ENCODE data around the gene CA5A.
"Not testable (repeated sequence)": the region's sequence is repeated elsewhere in the genome, so short reads cannot be mapped to it uniquely, and the experiment has no call there.

The CA5A gene

DNA sequence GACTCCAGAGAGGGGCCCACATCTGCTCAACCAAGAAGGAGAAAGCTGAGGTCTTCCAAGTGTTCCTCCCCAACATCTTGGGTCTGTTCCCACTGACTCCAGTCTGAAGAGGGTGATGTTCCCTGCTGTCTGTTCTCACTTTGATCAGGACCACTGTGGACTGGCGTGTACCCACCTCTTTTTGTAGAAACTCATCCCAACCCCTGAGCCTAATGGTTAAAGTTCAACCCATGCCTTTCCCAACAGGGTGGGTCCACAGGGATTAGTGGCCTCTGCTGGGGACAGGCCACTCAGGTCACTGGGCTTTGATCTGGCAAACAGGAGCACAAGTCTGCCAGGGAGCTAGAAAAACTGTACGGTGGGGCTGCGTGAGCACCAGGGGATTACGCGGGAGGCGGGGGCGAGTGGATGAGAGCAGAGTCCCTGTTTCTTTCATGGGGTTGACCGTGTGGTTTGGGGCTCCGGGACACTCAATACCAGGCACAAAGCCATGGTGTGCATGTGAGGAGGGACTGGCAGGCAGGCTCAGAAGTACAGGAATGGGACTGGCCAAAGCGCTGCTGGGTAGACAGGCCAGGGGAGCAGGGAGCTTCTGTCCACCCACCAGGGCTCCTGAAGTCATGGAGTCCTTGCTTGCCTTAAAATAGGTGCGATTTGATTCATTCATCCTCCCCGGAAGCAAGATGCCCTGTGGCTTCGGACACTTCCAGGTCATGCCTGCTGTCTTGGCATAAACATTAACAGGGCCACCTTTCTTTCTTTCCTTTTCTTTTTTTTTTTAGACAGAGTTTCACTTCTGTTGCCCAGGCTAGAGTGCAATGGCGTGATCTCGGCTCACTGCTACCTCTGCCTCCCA is at the start of gene CA5A:
Gene CA5A, minus strand, starts transcription at position 155 of the 856 bp plus-strand sequence. Its CDS starts 79 bp downstream, at position 76.
- no peak for DNase-seq

- not testable (repeated sequence) for DNase-seq
These were observed 49.2 kb upstream of the CA5A start for GRCh38 chr16:87985493-87985892.

DNA sequence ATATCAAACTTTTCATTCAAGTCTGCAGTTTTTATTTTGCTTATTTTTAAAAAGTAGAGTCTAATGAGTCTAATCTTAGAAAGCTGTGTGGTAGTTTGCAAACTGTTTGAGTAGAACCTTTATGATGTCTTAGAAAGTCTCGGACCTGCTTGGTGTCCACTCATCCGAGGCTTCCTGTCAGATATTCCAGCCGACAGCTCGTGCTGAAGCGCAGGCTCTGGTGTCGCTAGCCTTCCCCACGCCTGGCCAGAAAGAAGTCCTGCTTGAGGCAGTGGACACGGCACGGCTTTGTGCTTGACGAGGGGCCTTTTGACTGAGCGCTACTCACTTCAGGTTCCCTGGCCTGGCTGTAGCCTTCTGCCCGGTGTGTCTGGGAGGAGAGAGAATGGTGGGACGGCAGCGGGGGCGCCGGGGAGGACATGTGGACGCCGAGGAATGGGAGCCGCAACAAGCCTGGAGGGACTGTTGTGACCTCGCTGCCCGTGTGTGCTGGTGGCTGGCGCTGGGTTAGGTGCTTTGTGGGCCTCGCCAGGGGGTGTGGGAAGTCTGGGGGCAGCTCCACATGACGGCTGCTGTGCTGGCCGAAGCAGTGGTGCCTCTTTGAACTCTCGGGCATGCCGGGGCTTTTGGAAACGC is 48.4 kb upstream of the CA5A start:
- DNase-seq = no peak

- DNase-seq = not testable (repeated sequence)
These were observed 47.9 kb upstream of the CA5A start for GRCh38 chr16:87984180-87984579.

DNA sequence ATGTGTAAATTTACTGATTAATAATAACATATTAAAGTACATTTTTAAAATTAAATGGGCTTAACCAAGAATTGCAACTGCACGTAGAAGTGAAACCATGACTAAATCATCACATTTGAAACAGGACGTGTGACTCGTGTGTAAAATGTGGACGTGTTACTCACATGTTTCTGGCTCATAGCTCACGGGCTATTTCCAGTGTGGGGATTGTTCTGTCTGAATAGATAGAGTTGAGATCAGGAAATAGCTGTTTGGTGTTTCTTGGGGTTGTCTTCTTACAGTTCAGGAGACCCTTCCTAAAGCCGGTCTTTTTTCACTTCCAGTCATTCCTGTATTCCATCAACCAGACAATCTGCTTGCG is 47.4 kb upstream of the CA5A start:
- DNase-seq = not testable (repeated sequence)

GRCh38 chr16:87983072-87983736 is 46.9 kb upstream of the CA5A start:
- DNase-seq = not testable (repeated sequence)

GRCh38 chr16:87982581-87983041 is 46.3 kb upstream of the CA5A start:
- no peak for DNase-seq

- DNase-seq = not testable (repeated sequence)
These were observed 45.0 kb upstream of the CA5A start for GRCh38 chr16:87981376-87981775.

GRCh38 chr16:87979911-87980630 is 43.7 kb upstream of the CA5A start:
- DNase-seq = not testable (repeated sequence)

- no peak for DNase-seq
These were observed 43.0 kb upstream of the CA5A start for GRCh38 chr16:87979352-87979751.

DNA sequence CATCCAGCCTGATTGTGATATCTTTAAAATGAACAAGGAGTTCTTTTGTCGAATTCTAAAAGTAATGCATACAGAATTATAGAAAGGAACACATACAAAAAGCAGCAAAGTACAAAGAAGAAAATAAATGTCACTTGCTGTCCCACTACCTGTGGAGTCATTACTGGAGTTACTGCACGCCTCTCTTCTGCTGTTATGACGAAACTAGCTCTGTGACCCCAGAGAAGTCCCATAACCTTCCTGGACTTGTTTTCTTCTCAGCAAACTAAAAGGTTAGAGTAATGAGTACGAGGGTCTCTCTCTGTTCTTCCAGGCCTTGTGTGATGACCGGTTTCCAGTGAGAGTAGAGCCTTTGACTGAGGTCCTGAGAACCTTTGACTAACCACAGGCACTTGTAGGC is 41.8 kb upstream of the CA5A start:
- DNase-seq = no peak

GRCh38 chr16:87976665-87977064 is 40.3 kb upstream of the CA5A start:
- peak; percentile 59 for DNase-seq

- no peak for DNase-seq
These were observed 37.8 kb upstream of the CA5A start for GRCh38 chr16:87974178-87974577.

- no peak for DNase-seq
These were observed 37.4 kb upstream of the CA5A start for GRCh38 chr16:87973717-87974116.

DNA sequence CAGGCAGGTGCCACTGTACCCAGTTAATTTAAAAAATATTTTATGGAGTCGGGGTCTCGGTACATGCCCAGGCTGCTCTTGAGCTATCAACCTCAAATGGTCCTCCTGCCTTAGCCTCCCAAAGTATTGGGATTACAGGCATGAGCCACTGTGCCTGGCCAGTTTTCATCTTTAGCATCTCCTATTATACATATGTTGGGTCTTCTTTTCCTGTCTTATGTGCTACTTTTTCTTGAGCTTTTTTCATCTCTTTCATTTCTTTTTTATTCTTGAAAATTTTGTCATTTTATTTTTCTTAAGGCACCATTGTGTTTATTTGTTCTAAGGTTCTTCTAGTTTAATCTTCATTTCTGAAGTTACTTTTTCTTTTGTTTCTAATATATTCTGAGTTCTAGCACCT is 35.6 kb upstream of the CA5A start:
- DNase-seq = no peak

DNA sequence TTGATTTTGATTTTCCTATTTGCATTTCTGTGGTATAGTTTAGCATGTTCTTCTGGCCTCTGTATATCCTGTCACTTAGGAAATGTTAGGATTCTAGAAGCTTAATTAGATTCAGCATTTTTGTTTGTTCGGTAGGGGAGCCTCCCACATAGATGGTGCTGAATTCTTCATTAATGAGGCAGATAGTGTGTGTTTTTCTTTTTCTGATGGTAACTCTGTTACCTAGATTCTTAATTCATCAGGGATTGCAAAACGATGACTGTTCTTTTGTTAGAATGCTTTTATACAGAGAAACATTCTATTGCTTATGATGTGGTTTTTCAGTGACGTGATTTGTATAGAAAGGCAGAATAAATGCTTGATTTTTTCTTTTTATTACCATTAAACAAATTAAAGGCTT is 33.9 kb upstream of the CA5A start:
- DNase-seq = no peak

DNA sequence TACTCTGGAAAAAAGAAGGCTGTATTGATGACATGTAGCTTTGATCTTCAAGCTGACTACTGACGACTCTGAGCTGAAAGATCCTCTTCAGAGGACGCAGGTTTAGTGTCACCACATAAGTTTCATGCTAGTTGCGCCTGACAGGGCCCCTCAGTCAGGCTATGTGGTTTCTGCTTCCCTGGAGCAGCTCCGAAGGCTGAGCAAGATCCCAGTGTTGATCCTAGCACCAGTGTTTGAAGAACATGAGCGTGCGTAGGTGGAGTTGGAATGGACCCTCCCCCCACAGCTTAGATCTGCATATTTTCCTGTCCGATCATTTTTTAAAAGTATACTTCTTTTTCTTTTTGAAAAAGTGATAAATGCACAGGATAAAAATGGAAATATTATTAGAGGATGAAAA is 32.2 kb upstream of the CA5A start:
- DNase-seq = no peak

GRCh38 chr16:87966685-87967185 is 30.4 kb upstream of the CA5A start:
- DNase-seq = peak; percentile 72

GRCh38 chr16:87966064-87966645 is 29.8 kb upstream of the CA5A start:
- peak; percentile 59 for DNase-seq

DNA sequence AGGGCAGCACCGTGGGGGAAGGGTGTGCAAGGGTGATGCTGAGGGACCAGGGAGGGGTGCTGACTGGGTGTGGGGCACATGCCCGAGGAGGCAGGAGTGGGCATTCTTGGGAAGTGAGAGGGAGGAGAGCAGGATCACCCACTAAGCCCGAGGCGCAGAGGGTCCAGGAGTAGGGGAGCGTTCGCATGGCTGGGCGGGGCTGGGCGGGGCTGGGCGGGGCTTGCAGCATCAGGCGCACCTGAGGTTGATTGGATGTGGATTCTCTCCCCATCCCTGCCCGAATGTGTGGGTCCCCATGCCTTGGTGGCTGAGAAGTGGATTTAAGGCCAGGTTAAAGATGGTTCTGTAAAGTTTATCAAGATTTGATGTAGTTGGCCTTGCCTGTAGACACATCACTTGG is 29.1 kb upstream of the CA5A start:
- no peak for DNase-seq

DNA sequence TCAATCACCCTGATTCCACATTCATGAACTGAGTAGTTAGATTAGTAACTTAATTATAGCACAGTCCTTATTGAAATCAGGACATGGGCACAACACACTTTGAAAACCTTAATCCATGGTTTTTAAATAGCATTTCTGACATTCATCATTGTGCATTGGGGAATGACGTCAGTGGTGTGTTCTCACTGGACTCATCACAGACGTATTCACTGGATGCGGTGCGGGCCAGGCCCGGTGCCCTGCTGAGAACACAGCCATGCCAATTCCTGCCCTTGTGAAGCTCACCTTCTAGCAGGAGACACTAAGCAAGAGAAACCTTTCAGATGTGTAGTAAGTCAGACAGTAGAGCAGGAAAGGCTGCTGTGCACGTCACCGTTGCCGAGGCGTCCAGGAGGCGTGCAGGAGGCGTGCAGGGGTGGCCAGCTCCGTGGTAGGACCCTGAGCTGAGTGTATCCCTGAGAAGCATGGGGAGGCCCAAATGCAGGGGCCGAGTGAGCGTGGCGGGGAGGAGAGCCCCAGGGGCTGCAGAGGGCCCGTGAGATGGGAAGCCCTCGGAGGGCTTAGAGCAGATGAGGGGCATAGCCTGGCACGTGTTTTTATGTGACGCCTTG is 27.8 kb upstream of the CA5A start:
- DNase-seq = no peak

DNA sequence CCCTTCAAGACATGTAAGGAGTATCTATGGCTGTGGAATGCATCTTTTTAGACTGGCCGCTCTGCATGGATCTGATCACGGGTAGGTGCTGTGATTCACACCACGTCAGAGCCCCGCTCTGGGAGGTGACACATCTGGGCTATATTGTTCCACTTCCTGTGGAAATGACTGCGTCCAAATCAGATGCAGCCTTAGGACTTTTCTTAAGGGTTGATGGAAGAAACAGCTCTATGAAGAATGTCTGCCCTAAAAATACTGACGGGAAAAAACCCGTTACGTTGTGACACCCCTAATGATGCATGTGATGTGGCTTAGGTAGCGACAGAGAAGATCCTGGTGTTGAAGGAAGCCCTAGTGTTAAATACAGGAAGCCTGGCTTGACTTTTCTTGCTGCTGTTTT is 27.1 kb upstream of the CA5A start:
- DNase-seq = peak; percentile 81

All from femur (tissue), 1 donor.